Mesothelial cell of epicardium (in vitro differentiated cells): ENCODE data around the gene PTGER1. TPM values are rescaled to one million over a fixed set of nuclear protein-coding genes. Genes with fewer than 3 reads are reported as not detected.
"Not testable (repeated sequence)": the region's sequence is repeated elsewhere in the genome, so short reads cannot be mapped to it uniquely, and the experiment has no call there.

ENCODE experiments used
- DNase-seq, 2 experiments: peaks; one replicate each; pipeline ENCODE4 v3.0.0; 2021; ENCODE audit warnings: low spot score in 2 of 2; ENCODE audit not compliant: unreplicated experiment in 2 of 2
- H3K27ac Mint-ChIP-seq: 2 replicates; pipeline ENCODE4 v1.8.0; 2021; ENCODE audit warnings: mixed read lengths
- H3K27me3 Mint-ChIP-seq: 2 replicates; pipeline ENCODE4 v1.8.0; 2021; ENCODE audit warnings: low read depth, mixed read lengths
- H3K36me3 Mint-ChIP-seq: 2 replicates; pipeline ENCODE4 v1.8.0; 2021; ENCODE audit warnings: mixed read lengths
- H3K4me1 Mint-ChIP-seq: 2 replicates; pipeline ENCODE4 v1.8.0; 2021; ENCODE audit warnings: mixed read lengths
- H3K4me3 Mint-ChIP-seq: 2 replicates; pipeline ENCODE4 v1.8.0; 2021; ENCODE audit warnings: mild to moderate bottlenecking, moderate library complexity, mixed read lengths
- H3K9me3 Mint-ChIP-seq: 2 replicates; pipeline ENCODE4 v1.8.0; 2021; ENCODE audit warnings: mixed read lengths
- CTCF ChIP-seq: fragments of 200-600 bp; sonication (generic); IDR thresholded peaks from one replicate; pipeline ENCODE4 v1.5.0; 2021; ENCODE audit warnings: antibody characterized with exemption; ENCODE audit not compliant: unreplicated experiment
- total RNA-seq: library from RNA; stranded (reverse); gene quantifications from 3 replicates; pipeline ENCODE4 v1.2.1, GENCODE V29; 2021

PTGER1 gene
- total RNA-seq, 1 donor from 2014 or later, result 3.5 TPM

DNA sequence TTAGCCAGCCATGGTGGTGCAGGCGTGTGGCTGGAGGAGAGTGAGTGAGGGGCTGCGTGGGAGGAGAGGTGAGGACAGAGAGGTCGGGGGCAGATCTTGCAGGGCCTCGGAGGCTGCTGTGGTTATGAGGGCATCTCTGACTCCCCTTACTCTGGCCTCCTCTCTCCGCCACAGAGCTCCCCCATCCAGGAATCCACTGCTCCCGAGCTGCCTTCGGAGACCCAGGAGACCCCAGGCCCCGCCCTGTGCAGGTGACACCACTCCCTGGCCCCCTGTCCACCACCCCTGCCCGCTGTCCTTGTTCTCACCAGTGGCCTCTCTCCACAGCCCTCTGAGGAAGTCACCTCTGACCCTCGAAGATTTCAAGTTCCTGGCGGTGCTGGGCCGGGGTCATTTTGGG lies 7.8 kb downstream of the PTGER1 start:
- Mint-ChIP-seq H3K27me3 (no peaks in the 10 kb centered on the region), H3K4me3 (no peak overlapping the region), H3K4me1 (no peaks in the 10 kb centered on the region), H3K27ac (no peak overlapping the region), H3K36me3 (peaks cover 13% of the 10 kb centered on the region), H3K9me3 (no peaks in the 10 kb centered on the region)
- no peak for DNase-seq
- TF ChIP-seq CTCF, result no peak

DNA sequence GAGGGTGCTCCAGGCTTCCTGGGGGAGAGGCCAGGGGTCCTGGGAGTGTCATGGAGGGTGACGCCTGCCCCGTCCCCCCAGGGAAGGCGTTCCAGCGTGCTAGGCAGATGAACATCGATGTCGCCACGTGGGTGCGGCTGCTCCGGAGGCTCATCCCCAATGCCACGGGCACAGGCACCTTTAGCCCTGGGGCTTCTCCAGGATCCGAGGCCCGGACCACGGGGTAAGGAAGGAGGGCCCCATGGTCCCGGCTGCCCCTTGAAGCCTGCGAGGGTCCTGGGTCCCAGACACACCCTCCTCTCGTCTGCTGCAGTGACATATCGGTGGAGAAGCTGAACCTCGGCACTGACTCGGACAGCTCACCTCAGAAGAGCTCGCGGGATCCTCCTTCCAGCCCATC lies 11.4 kb downstream of the PTGER1 start:
- Mint-ChIP-seq H3K4me1 (no peaks in the 10 kb centered on the region), H3K9me3 (no peaks in the 10 kb centered on the region), H3K4me3 (no peak overlapping the region), H3K27ac (no peak overlapping the region), H3K27me3 (no peaks in the 10 kb centered on the region), H3K36me3 (peaks cover 19% of the 10 kb centered on the region)
- TF ChIP-seq CTCF, result no peak
- DNase-seq, result no peak

- not testable (repeated sequence) for H3K27me3 Mint-ChIP-seq, H3K4me1 Mint-ChIP-seq, H3K27ac Mint-ChIP-seq, DNase-seq, H3K9me3 Mint-ChIP-seq, H3K4me3 Mint-ChIP-seq
- peaks cover 19% of the 10 kb centered on the region for H3K36me3 Mint-ChIP-seq
Measured at GRCh38 chr19:14462401-14462800, 12.8 kb downstream of the PTGER1 start.

- no peaks in the 10 kb centered on the region for H3K4me1 Mint-ChIP-seq
- H3K36me3 Mint-ChIP-seq, result peaks cover 19% of the 10 kb centered on the region
- TF ChIP-seq CTCF, result no peak
- H3K4me3 Mint-ChIP-seq, result no peak overlapping the region
- no peaks in the 10 kb centered on the region for H3K27me3 Mint-ChIP-seq
- DNase-seq, result no peak
- no peaks in the 10 kb centered on the region for H3K9me3 Mint-ChIP-seq
- no peak overlapping the region for H3K27ac Mint-ChIP-seq
Measured at GRCh38 chr19:14460935-14461334, 14.2 kb downstream of the PTGER1 start.

- no peak for DNase-seq
- Mint-ChIP-seq H3K4me1 (no peaks in the 10 kb centered on the region), H3K27ac (no peak overlapping the region), H3K4me3 (no peak overlapping the region), H3K36me3 (peaks cover 22% of the 10 kb centered on the region), H3K27me3 (no peaks in the 10 kb centered on the region), H3K9me3 (no peaks in the 10 kb centered on the region)
- no peak for TF ChIP-seq CTCF
Measured at GRCh38 chr19:14459703-14460102, 15.5 kb downstream of the PTGER1 start.

DNA sequence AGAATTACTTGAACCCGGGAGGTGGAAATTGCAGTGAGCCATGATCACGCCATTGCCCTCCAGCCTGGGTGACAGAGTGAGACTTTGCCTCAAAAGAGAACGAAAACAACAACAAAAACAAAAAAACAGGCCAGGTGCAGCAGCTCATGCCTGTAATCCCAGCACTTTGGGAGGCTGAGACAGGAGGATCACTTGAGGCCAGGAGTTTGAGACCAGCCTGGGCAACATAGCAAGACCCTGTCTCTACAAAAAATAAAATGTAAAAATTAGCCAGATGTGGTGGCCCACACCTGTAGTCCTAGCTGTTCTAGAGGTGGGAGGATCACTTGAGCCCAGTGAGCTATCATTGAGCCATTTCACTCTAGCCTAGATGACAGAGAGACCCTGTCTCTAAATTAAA lies 22.9 kb downstream of the PTGER1 start:
- H3K36me3 Mint-ChIP-seq, result peaks cover 30% of the 10 kb centered on the region
- not testable (repeated sequence) for H3K4me1 Mint-ChIP-seq, H3K27ac Mint-ChIP-seq, H3K4me3 Mint-ChIP-seq, DNase-seq, H3K9me3 Mint-ChIP-seq, H3K27me3 Mint-ChIP-seq

GRCh38 chr19:14450876-14451275 lies 24.3 kb downstream of the PTGER1 start:
- H3K27ac Mint-ChIP-seq, result no peak overlapping the region
- peaks cover 38% of the 10 kb centered on the region for H3K36me3 Mint-ChIP-seq
- H3K4me3 Mint-ChIP-seq, result no peak overlapping the region
- no peaks in the 10 kb centered on the region for H3K9me3 Mint-ChIP-seq
- no peaks in the 10 kb centered on the region for H3K27me3 Mint-ChIP-seq
- no peak for DNase-seq
- H3K4me1 Mint-ChIP-seq, result no peaks in the 10 kb centered on the region
- TF ChIP-seq CTCF, result no peak
